ENCODE data around the gene SCRN3.
"Not testable (repeated sequence)": the region's sequence is repeated elsewhere in the genome, so short reads cannot be mapped to it uniquely, and the experiment has no call there.

The SCRN3 gene

DNA sequence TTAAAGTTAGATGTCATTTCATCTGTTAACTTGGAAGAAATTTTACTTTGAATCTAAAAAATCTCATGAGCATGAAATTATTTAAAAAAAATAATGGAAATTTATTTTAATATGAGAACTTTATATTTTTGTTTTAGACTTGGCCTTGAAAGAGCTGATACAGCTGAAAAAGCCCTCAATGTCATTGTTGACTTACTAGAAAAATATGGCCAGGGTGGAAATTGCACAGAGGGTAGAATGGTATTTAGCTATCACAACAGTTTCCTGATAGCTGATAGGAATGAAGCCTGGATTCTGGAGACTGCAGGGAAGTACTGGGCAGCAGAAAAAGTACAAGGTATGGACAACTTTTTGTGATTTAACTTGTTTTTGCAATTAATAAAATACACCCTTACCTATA lies 5.3 kb downstream of the SCRN3 start:
- in situ Hi-C loops (cut with MboI; ENCODE audit: low sequenced_read_pairs), result no loop called here

DNA sequence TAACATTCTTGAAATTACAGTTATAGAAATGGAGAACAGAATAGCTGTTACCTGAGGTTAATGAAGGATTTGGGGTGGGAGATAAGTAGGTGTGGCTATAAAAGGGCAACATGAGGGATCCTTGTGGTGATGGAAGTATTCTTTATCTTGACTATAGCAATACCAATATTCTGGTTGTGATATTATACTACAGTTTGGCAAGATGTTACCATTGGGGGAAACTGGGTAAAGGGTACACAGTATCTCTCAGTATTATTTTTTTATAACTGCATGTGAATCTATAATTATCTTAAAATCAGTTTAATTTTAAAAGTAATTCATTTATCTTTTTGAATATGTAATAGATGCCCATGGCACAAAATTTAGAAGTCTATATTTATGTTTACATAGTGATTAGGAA lies 8.1 kb downstream of the SCRN3 start:
- in situ Hi-C loops (cut with MboI; ENCODE audit: low sequenced_read_pairs), result no loop called here

DNA sequence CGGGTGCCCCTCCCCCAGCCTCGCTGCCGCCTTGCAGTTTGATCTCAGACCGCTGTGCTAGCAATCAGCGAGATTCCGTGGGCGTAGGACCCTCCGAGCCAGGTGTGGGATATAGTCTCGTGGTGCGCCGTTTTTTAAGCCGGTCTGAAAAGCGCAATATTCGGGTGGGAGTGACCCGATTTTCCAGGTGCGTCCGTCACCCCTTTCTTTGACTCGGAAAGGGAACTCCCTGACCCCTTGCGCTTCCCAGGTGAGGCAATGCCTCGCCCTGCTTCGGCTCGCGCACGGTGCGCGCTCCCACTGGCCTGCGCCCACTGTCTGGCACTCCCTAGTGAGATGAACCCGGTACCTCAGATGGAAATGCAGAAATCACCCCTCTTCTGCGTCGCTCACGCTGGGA lies 14.5 kb downstream of the SCRN3 start:
- in situ Hi-C loops (cut with MboI; ENCODE audit: low sequenced_read_pairs), result not testable (repeated sequence)

DNA sequence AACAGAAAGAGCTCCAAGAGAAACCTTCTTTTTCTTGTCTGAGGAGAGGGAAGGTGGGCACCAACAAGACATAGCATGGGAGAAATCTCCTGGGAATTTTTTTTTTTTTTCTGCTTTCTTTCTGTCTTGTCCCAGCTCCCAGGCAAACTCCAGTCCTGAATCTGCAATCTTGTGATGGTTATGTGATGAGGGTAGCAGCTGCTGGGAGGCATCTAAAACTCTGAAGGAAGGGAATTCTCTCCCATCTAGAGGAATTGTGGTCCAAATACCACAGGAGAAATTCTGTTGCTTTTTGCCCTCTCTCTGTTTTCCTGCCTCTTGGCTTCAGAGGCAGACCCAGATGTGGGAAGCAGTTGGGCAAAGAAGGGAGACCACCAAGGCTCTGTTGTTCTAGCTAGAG lies 16.7 kb downstream of the SCRN3 start:
- in situ Hi-C loops (cut with MboI; ENCODE audit: low sequenced_read_pairs), result no loop called here

DNA sequence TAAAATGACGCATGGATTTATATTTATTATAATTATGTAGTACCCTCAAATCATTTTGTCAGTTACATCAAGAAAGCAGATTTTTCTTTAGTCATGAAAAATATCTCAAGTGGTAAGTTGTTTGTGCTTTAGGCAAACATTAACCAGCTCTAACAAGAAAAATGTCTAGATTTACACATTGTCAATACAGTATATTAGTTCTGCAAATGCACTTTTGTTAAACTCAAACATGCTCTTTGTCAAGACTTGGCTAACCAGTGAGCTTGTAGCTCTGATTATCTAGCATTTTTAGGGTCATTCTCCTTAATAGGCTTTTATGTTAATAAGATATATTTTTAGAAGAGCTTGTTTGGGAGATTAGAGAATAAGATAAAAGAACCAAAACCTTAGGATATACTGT lies 32.7 kb downstream of the SCRN3 start:
- in situ Hi-C loops (cut with MboI; ENCODE audit: low sequenced_read_pairs), result no loop called here

DNA sequence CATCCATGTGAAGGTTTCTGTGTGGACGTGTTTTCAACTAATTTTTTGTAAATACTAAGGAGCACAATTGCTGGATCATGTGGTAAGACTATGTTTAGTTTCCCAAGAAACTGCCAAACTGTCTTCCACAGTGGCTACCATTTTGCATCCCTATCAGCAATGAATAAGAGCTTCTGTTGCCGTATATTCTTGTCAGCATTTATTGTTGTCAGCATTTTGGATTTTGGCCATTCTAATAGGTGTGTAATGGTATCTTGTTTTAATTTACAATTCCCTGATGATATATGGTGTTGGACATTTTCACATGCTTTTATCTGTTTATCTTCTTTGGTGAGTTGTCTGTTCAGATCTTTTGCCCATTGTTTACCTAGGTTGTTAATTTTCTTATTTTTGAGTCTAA lies 34.5 kb downstream of the SCRN3 start:
- in situ Hi-C loops (cut with MboI; ENCODE audit: low sequenced_read_pairs), result no loop called here

DNA sequence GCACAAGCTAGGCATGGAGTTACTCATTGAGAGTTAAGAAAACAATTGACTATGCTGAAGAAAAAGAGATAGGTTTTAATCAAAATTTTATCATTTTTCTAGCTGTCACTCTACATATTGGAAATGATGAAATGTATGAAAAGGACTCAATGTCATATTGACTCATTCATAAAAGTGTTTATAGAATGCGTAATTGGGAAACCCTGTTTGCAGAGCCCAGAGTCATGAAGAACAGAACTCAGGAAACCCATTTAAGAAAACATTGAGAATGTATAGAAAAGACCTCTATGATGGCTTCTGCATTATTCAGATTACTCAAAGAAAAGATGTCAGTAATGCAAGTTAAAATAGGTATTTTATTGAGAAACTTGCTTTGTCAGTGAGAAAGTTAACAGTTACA lies 36.4 kb downstream of the SCRN3 start:
- in situ Hi-C loops (cut with MboI; ENCODE audit: low sequenced_read_pairs), result no loop called here

DNA sequence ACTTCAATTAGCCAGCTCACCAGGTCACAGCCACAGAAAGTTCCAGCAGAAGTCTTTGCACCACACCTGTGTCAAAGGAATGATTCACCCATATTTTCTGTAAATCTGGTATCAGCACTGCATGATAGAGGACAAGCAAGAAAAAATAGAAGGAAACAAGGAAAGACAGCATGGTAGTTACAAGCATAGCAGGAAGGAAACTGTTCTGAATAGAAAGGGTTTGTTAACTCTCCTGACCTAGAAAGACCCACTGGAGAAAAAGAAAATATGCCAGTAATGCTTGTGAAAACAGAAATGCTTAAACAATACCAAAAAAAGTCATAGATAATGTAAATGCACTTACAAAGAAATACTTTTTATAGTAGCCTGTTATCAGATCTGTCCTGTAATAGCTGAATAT lies 40.8 kb downstream of the SCRN3 start:
- in situ Hi-C loops (cut with MboI; ENCODE audit: low sequenced_read_pairs), result no loop called here

DNA sequence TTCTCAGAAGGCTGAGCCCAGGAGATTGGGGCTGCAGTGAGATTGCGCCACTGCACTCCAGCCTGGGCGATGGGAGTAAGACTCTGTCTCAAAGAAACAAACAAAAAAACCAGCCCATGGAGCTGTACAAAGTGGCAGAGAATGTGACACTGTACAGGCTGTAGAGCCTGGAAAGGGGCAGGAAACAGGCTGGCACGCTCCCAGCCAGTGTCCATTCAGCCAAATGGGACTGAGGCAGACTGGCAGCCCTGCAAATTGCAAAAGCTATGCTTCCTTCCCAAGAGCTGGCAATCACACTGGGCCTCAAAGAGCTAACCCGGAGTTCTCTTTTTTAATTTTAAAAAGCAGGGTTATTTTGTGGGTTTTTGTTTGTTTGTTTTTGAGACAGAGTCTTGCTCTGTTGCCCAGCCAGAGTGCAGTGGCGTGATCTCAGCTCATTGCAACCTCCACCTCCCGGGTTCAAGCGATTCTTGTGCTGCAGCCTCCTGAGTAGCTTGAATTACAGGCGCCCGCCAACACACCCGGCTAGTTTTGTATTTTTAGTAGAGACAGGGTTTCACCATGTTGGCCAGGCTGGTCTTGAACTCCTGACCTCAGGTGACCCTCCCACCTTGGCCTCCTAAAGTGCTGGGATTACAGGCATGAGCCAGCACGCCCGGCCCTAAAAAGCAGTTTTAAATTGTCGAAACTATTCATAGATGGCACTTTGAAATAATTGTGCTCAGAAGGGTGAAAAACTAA lies 42.8 kb downstream of the SCRN3 start:
- in situ Hi-C loops (cut with MboI; ENCODE audit: low sequenced_read_pairs), result no loop called here

DNA sequence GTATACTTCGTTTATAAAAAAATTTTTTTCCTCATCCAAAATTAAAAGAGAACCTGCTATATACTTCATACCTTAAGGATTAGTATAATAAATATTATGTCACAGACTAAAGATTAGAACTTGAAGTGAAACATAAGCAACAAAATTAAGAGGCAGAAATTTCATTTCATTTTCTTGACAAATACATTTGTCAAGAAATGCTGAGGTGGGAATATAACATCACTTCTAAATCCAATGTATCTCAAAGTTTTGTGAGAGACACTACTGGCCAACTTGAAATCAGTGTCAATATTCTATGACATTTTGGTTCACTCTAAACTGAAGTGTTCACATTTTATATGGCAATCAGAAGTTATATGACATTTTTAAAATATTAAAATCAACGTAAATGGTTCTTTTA lies 43.8 kb downstream of the SCRN3 start:
- in situ Hi-C loops (cut with MboI; ENCODE audit: low sequenced_read_pairs), result no loop called here

DNA sequence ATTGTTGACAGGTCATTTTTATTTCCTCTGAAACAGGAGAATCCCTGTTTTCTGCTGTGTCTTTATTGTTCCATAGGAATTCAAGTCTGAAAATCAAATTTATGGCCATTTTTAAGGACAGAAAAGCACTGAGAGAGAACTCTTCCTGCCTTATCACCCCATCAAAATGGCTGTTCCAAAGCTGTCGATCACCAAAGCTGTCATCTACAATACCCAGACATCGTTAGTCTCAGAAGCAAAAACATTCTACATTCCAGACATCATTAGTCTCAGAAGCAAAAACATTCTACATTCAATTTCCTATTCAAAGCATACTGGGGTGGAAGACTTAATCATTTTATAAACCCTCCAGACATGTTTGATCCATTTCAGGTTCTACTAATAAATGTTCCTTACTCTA lies 44.4 kb downstream of the SCRN3 start:
- in situ Hi-C loops (cut with MboI; ENCODE audit: low sequenced_read_pairs), result no loop called here

DNA sequence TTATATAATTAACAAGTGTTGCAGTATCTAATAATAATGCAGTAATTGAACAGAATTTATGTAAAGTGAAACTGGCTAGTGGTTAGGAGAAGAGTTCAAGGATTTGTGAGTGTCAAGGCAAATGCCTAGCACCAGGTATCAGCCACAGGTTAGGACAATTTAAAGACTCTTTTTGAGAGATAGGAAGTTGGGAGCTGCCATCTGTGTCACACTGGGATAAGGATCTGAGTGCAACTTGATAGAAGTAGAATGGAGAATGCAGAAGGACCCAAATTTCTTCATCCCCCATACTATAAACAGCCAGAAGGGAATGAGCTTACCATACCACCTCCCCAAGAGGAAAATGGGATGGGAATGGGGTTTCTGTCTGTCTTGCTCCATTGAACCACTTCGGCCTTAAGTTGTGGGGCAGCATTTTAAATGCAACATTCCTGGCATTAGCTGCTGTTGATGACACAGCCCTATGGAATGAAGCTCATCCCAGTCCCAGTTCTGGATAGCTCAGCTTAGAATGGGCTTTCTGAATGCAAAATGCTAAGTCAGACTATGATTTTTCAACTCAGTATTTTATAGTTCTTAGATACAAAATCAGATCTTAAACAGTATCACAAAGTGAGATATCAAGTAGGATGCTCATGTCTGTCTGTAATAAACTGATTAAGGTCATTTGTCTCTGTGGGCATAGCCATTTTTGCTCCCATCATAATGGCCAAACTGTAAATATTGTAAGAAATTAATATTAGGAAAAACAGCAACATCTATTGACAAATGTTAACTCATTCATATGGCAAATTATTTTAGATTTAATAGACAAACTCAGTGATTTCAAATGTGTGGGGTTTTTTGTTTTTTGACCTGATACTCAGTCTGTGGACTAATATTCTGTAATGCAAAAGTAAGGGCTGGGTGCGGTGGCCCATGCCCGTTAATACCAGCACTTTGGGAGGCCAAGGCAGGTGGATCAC lies 47.3 kb downstream of the SCRN3 start:
- in situ Hi-C loops (cut with MboI; ENCODE audit: low sequenced_read_pairs), result no loop called here

DNA sequence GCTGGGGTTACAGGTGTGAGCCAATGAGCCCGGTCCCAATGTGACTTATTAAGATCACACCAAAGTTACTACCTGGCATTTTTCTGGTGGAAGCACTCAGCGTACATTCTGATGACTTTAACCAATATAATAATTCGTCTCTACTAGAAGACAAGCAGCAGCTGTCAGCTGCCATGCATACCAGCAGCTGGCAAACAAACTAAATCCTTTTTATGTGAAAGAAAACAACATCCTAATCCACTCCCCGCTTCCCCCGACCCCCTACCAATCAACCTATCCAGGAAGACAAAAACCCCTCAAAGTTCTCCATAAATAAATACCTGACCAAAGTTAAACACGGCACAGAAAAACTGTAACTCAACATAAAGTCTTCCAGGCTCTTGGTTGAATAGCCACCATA lies 49.2 kb downstream of the SCRN3 start:
- in situ Hi-C loops (cut with MboI; ENCODE audit: low sequenced_read_pairs), result no loop called here

DNA sequence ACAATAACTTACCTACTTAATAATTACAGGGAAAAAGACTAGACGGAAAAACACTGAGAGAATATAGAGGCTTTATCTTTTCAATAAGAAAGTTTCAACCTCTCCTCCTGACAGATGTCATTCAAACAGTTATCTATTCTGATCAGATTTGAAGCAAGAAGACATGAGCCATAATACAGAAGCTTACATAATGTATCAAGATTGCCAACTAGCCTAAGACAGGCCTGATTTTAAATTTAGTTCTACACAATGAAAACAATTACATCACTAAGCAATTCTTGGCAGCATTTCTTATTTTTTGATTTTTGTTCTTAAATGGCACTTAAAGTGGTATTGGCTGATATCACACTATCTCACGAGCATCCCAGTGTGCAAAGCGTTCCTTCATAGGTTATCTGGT lies 49.7 kb downstream of the SCRN3 start:
- in situ Hi-C loops (cut with MboI; ENCODE audit: low sequenced_read_pairs), result no loop called here

DNA sequence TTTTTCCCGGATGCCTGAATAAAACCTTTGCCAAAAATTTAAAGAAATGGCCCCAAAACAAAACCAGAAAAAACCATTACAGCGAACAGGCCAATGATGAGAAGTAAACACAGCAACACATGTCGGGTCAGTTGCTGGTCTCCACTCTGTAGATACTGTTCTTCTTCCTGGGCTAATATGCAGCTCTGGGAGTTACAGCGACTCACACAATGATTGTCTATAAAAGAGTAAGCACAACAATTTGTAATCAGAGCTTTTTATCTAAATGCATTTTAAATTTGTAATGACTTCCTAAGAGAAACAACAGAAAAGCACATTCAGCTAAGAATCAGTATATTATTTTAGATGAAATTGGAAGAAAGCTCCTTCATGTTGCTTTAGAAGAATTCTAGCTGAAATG lies 51.0 kb downstream of the SCRN3 start:
- in situ Hi-C loops (cut with MboI; ENCODE audit: low sequenced_read_pairs), result no loop called here

DNA sequence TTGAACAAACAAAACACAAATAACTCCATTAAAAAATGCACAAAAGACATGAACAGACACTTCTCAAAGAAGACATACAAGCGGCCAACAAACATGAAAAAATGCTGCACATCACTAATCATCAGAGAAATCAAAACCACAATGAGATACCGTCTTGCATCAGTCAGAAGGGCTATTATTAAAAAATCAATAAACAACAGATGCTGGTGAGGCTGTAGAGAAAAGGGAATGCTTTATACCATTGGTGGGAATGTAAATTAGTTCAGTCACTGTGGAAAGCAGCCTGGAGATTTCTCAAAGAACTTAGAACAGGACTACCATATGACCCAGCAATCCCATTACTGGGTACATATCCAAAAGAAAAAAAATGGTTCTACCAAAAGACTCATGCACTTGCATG lies 53.5 kb downstream of the SCRN3 start:
- in situ Hi-C loops (cut with MboI; ENCODE audit: low sequenced_read_pairs), result no loop called here

DNA sequence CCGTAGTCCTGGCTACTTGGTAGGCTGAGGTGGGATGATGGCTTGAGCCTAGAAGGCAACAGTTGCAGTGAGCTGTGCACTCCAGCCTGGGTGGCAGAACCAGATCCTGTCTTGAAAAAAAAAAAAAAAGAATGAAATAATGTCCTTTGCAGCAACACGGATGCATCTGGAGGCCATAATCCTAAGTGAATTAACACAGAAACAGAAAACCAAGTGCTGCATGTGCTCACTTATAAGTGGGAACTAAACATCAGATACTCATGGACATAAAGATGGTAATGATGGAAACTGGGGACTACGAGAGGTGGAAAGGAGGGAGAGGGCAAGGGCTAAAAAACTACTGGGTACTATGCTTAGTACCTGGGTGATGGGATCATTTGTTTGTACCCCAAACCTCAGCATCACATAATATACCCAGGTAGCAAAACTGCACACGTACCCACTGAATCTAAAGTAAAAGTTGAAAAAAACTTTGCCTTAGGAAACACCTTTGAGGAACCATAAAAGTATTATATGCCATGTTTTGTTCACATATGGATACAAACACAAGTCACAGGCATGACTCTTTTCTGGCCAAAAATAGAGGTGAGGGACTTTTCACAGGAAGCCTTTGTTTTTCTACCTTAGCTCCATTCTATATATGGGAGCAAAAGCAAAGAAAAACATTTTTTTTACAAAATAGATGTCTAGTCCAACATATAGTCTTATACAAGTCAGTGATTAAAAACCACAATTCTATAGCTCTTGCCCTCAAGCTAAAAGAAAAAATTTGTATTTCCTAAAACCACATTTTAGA lies 54.7 kb downstream of the SCRN3 start:
- in situ Hi-C loops (cut with MboI; ENCODE audit: low sequenced_read_pairs), result loop anchor here (25.0 kb wide), 1 partner anchor 237 kb away; no protein-coding TSS in a partner anchor

DNA sequence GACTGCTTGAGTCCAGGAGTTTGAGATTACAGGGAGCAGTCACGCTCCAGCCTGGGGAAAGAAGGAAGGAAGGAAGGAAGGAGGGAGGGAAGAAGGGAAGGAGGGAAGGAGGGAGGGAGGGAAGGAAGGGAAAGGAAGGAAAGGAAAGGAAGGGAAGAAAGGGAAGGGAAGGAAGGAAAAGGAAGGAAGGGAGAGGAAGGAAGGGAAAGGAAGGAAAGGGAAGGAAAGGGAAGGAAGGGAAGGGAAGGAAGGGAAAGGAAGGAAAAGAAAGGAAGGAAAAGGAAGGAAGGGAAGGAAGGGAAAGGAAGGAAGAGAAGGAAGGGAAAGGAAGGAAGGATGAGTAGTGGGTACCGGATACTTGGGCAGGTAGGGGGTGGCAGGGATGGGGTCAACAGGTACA lies 59.0 kb downstream of the SCRN3 start:
- in situ Hi-C loops (cut with MboI; ENCODE audit: low sequenced_read_pairs), result loop anchor here (25.0 kb wide), 1 partner anchor 233 kb away; no protein-coding TSS in a partner anchor

DNA sequence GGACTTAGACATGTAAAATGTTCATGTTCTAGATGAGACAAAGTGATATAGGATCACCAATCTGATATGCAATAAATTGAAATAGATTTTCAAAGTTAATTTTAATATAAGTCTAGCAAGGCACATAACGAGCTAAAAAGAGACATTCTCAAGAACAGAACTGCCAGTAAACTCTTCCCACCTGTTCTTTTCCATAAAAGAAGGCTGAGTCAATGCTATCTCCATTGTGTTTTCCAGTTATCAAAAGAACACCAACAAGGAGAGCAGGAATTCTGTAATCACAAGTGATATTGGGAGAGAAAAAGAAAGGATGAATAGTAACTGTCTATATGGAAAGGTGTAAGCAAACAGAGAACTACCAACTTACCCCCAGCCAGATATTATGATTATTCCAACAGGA lies 65.7 kb downstream of the SCRN3 start:
- in situ Hi-C loops (cut with MboI; ENCODE audit: low sequenced_read_pairs), result loop anchor here (25.0 kb wide), 1 partner anchor 226 kb away; no protein-coding TSS in a partner anchor

DNA sequence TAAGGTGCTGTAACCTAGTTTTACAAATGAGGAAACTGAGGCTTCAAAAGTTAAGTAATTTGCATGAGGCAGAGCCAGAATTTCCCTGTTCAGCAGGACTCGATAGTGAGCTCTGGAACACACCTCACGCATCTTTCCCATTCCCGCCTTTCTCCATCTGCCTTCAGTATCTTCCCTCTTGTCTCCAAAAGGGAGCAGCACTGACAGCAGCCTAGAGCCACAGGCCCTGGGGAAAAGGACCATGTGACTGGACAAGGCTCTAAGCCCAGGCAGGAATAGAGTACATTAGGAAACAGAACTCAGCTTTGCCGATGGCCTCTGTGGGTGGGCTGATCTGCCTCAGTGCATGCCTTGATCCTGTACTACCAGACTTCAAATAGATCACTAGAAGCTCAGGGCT lies 69.8 kb downstream of the SCRN3 start:
- in situ Hi-C loops (cut with MboI; ENCODE audit: low sequenced_read_pairs), result loop anchor here (25.0 kb wide), 1 partner anchor 222 kb away; no protein-coding TSS in a partner anchor

DNA sequence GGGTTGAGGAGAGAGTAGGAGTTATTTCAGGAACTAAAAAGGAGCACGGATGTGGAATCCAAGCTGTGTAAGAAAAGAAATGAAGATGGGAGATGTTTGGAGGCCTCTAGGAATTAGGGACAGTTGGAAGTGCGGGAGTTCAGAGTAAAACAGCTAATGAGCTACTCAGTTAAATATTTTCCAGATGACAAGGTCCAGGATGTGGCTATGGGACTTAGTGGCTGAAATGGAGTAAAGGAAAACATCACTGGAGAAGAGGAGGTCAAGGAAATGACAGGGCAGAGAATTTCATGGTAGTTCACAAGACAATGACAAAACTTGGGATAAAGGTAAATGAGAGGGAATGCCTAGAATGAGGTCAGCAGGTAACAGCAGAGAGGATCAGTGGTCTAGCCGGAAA lies 78.3 kb downstream of the SCRN3 start:
- in situ Hi-C loops (cut with MboI; ENCODE audit: low sequenced_read_pairs), result loop anchor here (25.0 kb wide), 1 partner anchor 214 kb away; no protein-coding TSS in a partner anchor
